ENCODE results near the gene PLSCR5.
A peak's percentile ranks its signal among the peaks of the same experiment; 100 is the strongest.

Gene PLSCR5

GRCh38 chr3:146585156-146585555 lies 20.0 kb downstream of the PLSCR5 start:
- no peak for DNase-seq (ENCODE audit: low read depth)

GRCh38 chr3:146581951-146582467 lies 23.1 kb downstream of the PLSCR5 start:
- no peak for DNase-seq (ENCODE audit: low read depth)

DNA sequence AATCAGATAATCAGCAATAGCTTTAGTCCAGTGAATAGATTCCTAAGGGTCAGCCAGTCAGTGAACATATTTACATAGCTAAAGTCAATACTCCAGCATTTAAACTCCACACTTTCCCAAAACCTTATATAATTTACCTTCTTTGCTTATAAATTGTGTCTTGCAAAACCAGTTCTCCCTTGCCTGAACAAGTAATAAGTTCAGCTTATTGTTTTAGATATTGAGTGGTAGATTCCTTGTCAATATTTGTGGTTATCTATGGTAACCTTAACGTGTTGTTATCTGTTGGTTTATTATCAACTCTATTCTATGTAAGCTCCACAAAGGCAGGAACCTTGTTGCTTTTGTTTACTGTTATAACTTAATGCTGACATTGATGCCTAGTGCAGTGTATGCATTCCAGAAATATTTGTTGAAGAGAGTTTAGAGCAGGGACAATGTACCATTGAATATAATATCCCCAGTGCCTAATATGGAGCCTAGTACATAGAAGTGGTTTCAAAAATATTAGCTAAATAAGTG lies 24.0 kb downstream of the PLSCR5 start:
- DNase-seq (ENCODE audit: low read depth), result no peak

- DNase-seq (ENCODE audit: low read depth), result no peak
Observed at GRCh38 chr3:146577662-146578061, 27.5 kb downstream of the PLSCR5 start.

DNA sequence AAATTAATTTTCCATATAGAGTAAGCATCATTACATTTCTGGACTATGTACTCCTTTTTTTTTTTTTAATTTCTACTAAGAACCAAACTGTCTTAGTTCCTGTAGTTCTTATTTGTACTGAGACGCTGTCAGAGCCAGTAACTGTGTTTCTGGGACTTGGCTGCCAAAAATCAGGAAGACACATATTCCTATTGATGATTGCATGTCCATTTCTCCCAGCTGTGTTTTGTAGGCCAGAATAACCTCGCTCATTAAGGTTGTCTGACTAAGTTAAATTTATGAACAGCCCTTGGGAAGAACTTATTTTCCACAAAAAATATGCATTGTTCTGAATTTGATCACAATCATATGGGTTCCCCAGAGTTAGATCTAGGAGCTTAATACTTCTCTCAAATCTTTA lies 29.5 kb downstream of the PLSCR5 start:
- DNase-seq (ENCODE audit: low read depth), result no peak

DNA sequence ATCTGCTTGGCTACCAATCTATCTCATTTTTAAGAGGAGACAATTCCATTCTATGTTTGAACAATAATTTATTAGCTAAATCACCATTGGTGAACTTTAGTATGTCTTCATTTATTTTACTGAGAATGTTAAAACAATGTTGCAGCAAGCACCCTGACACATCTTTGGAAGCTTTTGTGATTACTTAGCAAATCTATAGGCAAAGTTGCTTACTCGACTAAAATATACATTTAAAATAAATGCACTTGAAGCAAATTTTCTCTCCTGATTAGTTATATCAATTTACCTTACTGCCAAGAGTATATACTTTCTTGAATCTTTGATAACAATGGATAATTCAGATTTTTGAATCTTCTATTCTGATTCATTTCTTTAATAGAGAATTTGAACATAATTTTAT lies 31.0 kb downstream of the PLSCR5 start:
- no peak for DNase-seq (ENCODE audit: low read depth)

- DNase-seq (ENCODE audit: low read depth), result no peak
Observed at GRCh38 chr3:146569314-146569713, 35.8 kb downstream of the PLSCR5 start.

DNA sequence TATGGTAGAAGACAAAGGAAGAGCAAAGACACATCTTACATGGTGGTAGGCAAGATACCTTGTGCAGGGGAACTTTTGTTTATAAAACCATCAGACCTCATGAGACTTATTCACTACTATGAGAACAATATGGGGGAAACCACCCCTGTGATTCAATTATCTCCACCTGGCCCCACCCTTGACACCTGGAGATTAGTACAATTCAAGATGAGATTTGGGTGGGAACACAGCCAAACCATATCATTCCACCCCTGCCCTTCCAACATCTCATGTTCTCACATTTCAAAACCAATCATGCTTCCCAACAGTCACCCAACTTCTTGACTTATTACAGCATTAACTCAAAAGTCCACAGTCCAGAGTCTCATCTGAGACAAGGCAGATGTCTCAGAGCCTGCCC lies 39.0 kb downstream of the PLSCR5 start:
- DNase-seq (ENCODE audit: low read depth), result no peak

DNA sequence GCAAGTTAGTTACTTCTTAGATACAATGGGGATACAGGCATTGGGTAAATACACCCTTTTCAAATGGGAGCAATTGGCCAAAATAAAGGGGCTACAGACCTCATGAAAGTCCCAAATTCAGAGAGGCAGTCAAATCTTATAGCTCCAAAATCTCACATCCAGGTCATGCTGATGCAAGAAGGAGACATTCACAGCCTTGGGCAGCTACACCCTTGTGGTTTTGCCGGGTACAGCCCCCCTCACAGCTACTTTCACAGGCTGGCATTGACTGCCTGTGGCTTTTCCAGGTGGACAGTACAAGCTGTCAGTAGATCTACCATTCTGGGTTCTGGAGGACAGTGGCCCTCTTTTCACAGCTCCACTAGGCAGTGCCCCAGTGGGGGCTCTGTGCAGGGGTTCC lies 43.3 kb downstream of the PLSCR5 start:
- DNase-seq (ENCODE audit: low read depth), result no peak

- DNase-seq (ENCODE audit: low read depth), result no peak
Observed at GRCh38 chr3:146561463-146561862, 43.7 kb downstream of the PLSCR5 start.

DNA sequence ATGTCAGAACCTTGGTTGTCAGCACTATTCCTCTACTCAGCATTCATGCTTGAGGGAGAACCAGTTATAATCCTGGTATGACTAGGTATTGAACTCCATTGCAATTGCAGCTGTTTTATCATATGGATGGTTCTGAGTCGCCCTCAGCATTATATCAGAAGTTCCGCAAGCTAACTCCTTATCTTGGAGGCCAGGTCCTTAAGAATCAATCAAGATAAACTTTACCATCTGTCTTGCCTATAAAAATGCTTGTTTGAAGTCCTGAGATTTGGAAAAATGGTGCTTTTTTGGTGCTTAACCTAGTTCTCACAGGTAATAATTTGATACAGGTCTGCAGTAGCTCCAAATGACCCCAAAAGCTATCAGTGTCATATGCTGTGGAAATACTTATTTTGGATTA lies 44.5 kb downstream of the PLSCR5 start:
- no peak for DNase-seq (ENCODE audit: low read depth)

GRCh38 chr3:146559388-146559787 lies 45.8 kb downstream of the PLSCR5 start:
- no peak for DNase-seq (ENCODE audit: low read depth)

DNA sequence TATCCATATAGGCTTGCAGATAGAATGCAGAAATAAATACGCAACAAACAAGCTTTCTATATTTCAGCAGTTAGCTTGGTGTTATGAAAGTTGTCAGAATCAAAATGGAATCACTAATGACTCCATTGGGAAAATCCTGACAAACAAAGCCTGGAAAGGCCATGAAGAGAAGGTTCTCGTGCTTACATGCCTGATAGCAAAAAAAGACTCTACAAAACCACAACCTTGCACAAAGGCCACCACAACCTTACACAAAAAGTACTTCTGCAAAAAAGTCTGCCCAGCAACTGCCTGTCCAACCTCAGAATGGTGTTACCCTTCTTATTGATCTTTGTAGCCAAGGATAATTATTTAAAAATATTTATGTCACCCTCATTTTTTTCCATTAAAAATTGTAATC lies 46.4 kb downstream of the PLSCR5 start:
- DNase-seq (ENCODE audit: low read depth), result no peak

GRCh38 chr3:146557745-146558144 lies 47.4 kb downstream of the PLSCR5 start:
- DNase-seq (ENCODE audit: low read depth), result no peak

- no peak for DNase-seq (ENCODE audit: low read depth)
Observed at GRCh38 chr3:146555311-146555710, 49.8 kb downstream of the PLSCR5 start.

- DNase-seq (ENCODE audit: low read depth), result no peak
Observed at GRCh38 chr3:146554151-146554760, 50.9 kb downstream of the PLSCR5 start.

- DNase-seq (ENCODE audit: low read depth), result peak; percentile 63
Observed at GRCh38 chr3:146550743-146551510, 54.2 kb downstream of the PLSCR5 start.

DNA sequence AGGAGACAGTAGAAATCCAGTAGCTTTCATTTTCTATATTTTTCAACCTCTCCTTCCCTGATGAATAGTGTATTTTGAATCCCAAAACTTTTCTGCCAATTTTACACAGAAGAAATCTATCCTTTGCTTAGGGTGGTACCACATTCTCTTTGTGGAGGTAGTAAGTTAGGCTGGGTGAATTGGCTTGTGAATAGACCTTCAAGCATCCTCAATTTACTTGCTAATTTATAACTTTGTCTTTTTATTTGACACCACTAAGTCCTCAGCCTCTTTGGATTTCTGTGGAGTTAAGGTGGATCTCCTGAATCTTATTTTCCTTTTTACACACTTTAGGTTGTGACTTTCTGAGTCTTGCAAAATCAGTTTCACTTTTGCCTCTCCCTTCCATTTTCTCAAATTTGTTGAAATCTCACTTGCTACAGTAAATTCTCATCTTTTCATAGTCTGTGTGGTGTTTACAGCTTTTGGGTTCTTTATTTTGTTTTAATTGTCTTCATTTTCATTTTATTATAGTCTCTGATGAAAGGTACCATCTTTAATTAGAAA lies 55.0 kb downstream of the PLSCR5 start:
- DNase-seq (ENCODE audit: low read depth), result no peak

GRCh38 chr3:146547235-146547835 lies 57.8 kb downstream of the PLSCR5 start:
- no peak for DNase-seq (ENCODE audit: low read depth)

- DNase-seq (ENCODE audit: low read depth), result no peak
Observed at GRCh38 chr3:146546366-146546965, 58.7 kb downstream of the PLSCR5 start.

- DNase-seq (ENCODE audit: low read depth), result no peak
Observed at GRCh38 chr3:146544929-146545528, 60.1 kb downstream of the PLSCR5 start.

Measured in HS-27A (cell line).